ENCODE results near the gene VDAC1.

Gene VDAC1

GRCh38 chr5:134026521-134027287, 21.9 kb upstream of the VDAC1 start:
- DNase-seq: peak; percentile 79
- peak; percentile 77 for TF ChIP-seq CTCF (IDR thresholded peaks at IDR 0.05; ENCODE audit: low read depth, low read length)
- Histone ChIP-seq H3K4me1 (peaks cover 6% of the 10 kb centered on the region), H3K9me3 (no peaks in the 10 kb centered on the region), H3K27me3 (no peaks in the 10 kb centered on the region), H3K36me3 (no peaks in the 10 kb centered on the region), H3K4me3 (ENCODE audit: low read depth, low read length) (no peak overlapping the region)

GRCh38 chr5:134025786-134026185, 21.0 kb upstream of the VDAC1 start:
- Histone ChIP-seq H3K36me3 (no peaks in the 10 kb centered on the region), H3K4me3 (ENCODE audit: low read depth, low read length) (no peak overlapping the region), H3K27me3 (no peaks in the 10 kb centered on the region), H3K9me3 (no peaks in the 10 kb centered on the region), H3K4me1 (peaks cover 6% of the 10 kb centered on the region)
- DNase-seq: no peak
- no peak for TF ChIP-seq CTCF (IDR thresholded peaks at IDR 0.05; ENCODE audit: low read depth, low read length)

- Histone ChIP-seq H3K4me3 (ENCODE audit: low read depth, low read length) (no peak overlapping the region), H3K27me3 (no peaks in the 10 kb centered on the region), H3K9me3 (no peaks in the 10 kb centered on the region), H3K4me1 (peaks cover 6% of the 10 kb centered on the region), H3K36me3 (no peaks in the 10 kb centered on the region)
- no peak for DNase-seq
- no peak for TF ChIP-seq CTCF (IDR thresholded peaks at IDR 0.05; ENCODE audit: low read depth, low read length)
Measured at GRCh38 chr5:134024811-134025210, 20.0 kb upstream of the VDAC1 start.

- peaks cover 6% of the 10 kb centered on the region for H3K4me1 ChIP-seq
- no peak for DNase-seq
- no peaks in the 10 kb centered on the region for H3K36me3 ChIP-seq
- no peaks in the 10 kb centered on the region for H3K27me3 ChIP-seq
- H3K9me3 ChIP-seq: no peaks in the 10 kb centered on the region
- no peak for TF ChIP-seq CTCF (IDR thresholded peaks at IDR 0.05; ENCODE audit: low read depth, low read length)
- no peak overlapping the region for H3K4me3 ChIP-seq (ENCODE audit: low read depth, low read length)
Measured at GRCh38 chr5:134022333-134022732, 17.6 kb upstream of the VDAC1 start.

- H3K4me1 ChIP-seq: peaks cover 6% of the 10 kb centered on the region
- no peaks in the 10 kb centered on the region for H3K9me3 ChIP-seq
- no peak overlapping the region for H3K4me3 ChIP-seq (ENCODE audit: low read depth, low read length)
- no peaks in the 10 kb centered on the region for H3K36me3 ChIP-seq
- no peaks in the 10 kb centered on the region for H3K27me3 ChIP-seq
- no peak for TF ChIP-seq CTCF (IDR thresholded peaks at IDR 0.05; ENCODE audit: low read depth, low read length)
- no peak for DNase-seq
Measured at GRCh38 chr5:134020188-134020587, 15.4 kb upstream of the VDAC1 start.

- Histone ChIP-seq H3K27me3 (no peaks in the 10 kb centered on the region), H3K36me3 (no peaks in the 10 kb centered on the region), H3K4me1 (peaks cover 6% of the 10 kb centered on the region), H3K4me3 (ENCODE audit: low read depth, low read length) (no peak overlapping the region), H3K9me3 (no peaks in the 10 kb centered on the region)
- no peak for DNase-seq
- TF ChIP-seq CTCF (IDR thresholded peaks at IDR 0.05; ENCODE audit: low read depth, low read length): no peak
Measured at GRCh38 chr5:134019636-134020035, 14.9 kb upstream of the VDAC1 start.
